HCT116 (cell line): ENCODE results near the gene TMEM232.

Experiments
- CEBPB ChIP-seq: IDR thresholded peaks from 2 replicates; pipeline ENCODE4 v1.6.1; 2012; ENCODE audit warnings: low read depth
- EZH2phosphoT487 ChIP-seq: fragments of 200-600 bp; IDR thresholded peaks from 2 replicates; pipeline ENCODE4 v1.6.1; 2018; ENCODE audit warnings: antibody characterized with exemption, borderline replicate concordance
- FOSL1 ChIP-seq: IDR thresholded peaks from 2 replicates; pipeline ENCODE4 v1.6.1; 2012; ENCODE audit warnings: low read depth
- POLR2A ChIP-seq: IDR thresholded peaks from 2 replicates; pipeline ENCODE4 v1.7.0; 2011; ENCODE audit warnings: borderline replicate concordance; ENCODE audit not compliant: insufficient read depth, insufficient read length; ENCODE audit errors: extremely low read depth
- POLR2AphosphoS5 ChIP-seq: IDR thresholded peaks from 2 replicates; pipeline ENCODE4 v1.6.1; 2011; ENCODE audit warnings: mild to moderate bottlenecking, low read depth, low read length, moderate library complexity
- RAD21 ChIP-seq: IDR thresholded peaks from 2 replicates; pipeline ENCODE4 v1.6.1; 2012; ENCODE audit warnings: low read depth, mild to moderate bottlenecking
- SIN3A ChIP-seq: IDR thresholded peaks from 2 replicates; pipeline ENCODE4 v1.6.1; 2012; ENCODE audit warnings: low read depth
- YY1 ChIP-seq: IDR thresholded peaks from 2 replicates; pipeline ENCODE4 v1.6.1; 2011; ENCODE audit warnings: low read length, low read depth, moderate library complexity, mild to moderate bottlenecking; ENCODE audit not compliant: insufficient replicate concordance; ENCODE audit errors: extremely low read depth
- ZNF274 ChIP-seq: fragments of 200-500 bp; sonication (Bioruptor generic); IDR thresholded peaks from 2 replicates; pipeline ENCODE4 v1.6.1; 2014; ENCODE audit warnings: mild to moderate bottlenecking, low read depth, low read length, inconsistent platforms
- TF ChIP-seq, protein P1 (sequence below), 3 experiments: fragments of 200-600 bp in 1 of 3; sonication (generic) in 1 of 3; IDR thresholded peaks in 2 of 3; conservative IDR thresholded peaks in 1 of 3; 2 replicates each; pipeline ENCODE4 v1.5.1; 2012 to 2017; ENCODE audit warnings: low read depth in 2 of 3, low read length in 2 of 3, antibody characterized with exemption in 1 of 3, borderline replicate concordance in 1 of 3, control low read depth in 1 of 3, mild to moderate bottlenecking in 1 of 3, mixed read lengths in 1 of 3, mixed run types in 1 of 3, moderate library complexity in 1 of 3; ENCODE audit not compliant: insufficient read depth in 1 of 3
- TF ChIP-seq, protein P2 (sequence below): IDR thresholded peaks from 2 replicates; pipeline ENCODE4 v1.6.1; 2012; ENCODE audit warnings: low read depth

DNA sequence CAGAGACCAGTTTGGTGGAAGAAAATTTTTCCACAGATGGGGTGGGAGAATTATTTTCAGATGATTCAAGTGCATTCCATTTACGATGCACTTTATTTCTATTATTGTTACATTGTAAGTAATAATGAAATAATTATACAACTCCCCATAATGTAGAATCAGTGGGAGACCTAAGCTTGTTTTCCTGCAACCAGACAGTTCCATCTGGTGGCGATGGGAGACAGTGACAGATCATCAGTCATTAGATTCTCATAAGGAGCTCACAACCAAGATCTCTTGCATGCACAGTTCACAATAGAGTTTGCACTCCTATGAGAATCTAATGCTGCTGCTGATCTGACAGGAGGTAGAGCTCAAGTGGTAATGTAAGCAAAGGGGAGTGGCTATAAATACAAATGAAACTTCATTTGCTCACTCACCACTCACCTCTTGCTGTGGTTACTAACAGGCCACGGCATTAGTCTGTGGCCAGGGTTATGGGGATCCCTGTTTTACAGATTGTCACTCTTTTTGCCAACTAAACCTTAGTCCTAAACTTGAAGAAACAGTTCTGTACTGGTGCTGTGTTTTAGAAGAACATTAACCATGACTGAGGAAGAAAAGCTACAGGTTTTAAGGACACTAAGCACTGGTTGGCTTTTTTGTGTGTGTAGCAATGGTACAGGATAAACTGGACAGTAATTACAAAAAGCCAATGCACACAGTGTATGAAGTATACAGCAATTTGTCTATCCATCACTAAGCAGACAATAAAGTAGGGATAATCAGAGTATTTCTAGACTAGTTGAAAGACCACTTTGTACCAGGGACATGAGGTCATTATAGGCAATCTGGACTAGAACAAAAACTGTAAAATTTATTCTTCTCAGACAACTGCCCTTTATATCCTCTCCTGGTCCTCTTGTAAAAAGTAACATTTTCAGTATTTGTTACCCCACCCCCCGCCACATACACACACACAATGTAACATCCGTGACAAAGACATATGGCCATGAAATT, 9.9 kb downstream of the TMEM232 start:
- TF ChIP-seq POLR2A (no peak), POLR2AphosphoS5 (no peak), EZH2phosphoT487 (no peak), SIN3A (no peak), YY1 (no peak), FOSL1 (no peak), CEBPB (no peak), ZNF274 (no peak), RAD21 (peak; percentile 15; the same call in 1 of the 2 replicates)
- TF ChIP-seq, protein P1, sequence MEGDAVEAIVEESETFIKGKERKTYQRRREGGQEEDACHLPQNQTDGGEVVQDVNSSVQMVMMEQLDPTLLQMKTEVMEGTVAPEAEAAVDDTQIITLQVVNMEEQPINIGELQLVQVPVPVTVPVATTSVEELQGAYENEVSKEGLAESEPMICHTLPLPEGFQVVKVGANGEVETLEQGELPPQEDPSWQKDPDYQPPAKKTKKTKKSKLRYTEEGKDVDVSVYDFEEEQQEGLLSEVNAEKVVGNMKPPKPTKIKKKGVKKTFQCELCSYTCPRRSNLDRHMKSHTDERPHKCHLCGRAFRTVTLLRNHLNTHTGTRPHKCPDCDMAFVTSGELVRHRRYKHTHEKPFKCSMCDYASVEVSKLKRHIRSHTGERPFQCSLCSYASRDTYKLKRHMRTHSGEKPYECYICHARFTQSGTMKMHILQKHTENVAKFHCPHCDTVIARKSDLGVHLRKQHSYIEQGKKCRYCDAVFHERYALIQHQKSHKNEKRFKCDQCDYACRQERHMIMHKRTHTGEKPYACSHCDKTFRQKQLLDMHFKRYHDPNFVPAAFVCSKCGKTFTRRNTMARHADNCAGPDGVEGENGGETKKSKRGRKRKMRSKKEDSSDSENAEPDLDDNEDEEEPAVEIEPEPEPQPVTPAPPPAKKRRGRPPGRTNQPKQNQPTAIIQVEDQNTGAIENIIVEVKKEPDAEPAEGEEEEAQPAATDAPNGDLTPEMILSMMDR (IDR thresholded peaks at IDR 0.05 in 2 of 3, conservative IDR thresholded peaks at IDR 0.05 in 1 of 3; ENCODE audit: borderline replicate concordance in 1 of 3, insufficient read depth in 1 of 3, low read depth in 2 of 3, low read length in 2 of 3): peak in 1 of 3 experiments; percentile 8; a peak in 1 of 6 replicates
- TF ChIP-seq, protein P2, sequence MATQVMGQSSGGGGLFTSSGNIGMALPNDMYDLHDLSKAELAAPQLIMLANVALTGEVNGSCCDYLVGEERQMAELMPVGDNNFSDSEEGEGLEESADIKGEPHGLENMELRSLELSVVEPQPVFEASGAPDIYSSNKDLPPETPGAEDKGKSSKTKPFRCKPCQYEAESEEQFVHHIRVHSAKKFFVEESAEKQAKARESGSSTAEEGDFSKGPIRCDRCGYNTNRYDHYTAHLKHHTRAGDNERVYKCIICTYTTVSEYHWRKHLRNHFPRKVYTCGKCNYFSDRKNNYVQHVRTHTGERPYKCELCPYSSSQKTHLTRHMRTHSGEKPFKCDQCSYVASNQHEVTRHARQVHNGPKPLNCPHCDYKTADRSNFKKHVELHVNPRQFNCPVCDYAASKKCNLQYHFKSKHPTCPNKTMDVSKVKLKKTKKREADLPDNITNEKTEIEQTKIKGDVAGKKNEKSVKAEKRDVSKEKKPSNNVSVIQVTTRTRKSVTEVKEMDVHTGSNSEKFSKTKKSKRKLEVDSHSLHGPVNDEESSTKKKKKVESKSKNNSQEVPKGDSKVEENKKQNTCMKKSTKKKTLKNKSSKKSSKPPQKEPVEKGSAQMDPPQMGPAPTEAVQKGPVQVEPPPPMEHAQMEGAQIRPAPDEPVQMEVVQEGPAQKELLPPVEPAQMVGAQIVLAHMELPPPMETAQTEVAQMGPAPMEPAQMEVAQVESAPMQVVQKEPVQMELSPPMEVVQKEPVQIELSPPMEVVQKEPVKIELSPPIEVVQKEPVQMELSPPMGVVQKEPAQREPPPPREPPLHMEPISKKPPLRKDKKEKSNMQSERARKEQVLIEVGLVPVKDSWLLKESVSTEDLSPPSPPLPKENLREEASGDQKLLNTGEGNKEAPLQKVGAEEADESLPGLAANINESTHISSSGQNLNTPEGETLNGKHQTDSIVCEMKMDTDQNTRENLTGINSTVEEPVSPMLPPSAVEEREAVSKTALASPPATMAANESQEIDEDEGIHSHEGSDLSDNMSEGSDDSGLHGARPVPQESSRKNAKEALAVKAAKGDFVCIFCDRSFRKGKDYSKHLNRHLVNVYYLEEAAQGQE: no peak
